AG04449 (cell line): ENCODE measurements around the gene SLC6A6.

Experiments used
- CTCF ChIA-PET: fragments of 350-600 bp; formaldehyde crosslinking; extraction: SDS; loops from one replicate; lab custom pipeline; 2021; ENCODE audit warnings: antibody characterized with exemption; lab: Yijun Ruan, JAX
- POLR2A ChIA-PET: fragments of 400-600, 350-600 bp; formaldehyde crosslinking; extraction: SDS; loops from one replicate; lab custom pipeline; 2020; ENCODE audit warnings: antibody characterized with exemption, inconsistent platforms; lab: Yijun Ruan, JAX
- DNase-seq: peaks from one replicate; pipeline ENCODE4 v3.0.0-alpha.2; 2010; ENCODE audit warnings: low read depth, low spot score
- H3K4me3 ChIP-seq: 2 replicates; pipeline ENCODE4 v1.5.1; 2011; ENCODE audit warnings: low read depth, mild to moderate bottlenecking, control low read depth, low read length
- TF ChIP-seq, protein P1 (sequence below): IDR thresholded peaks from one replicate; pipeline ENCODE4 v1.5.1; 2011; ENCODE audit warnings: mild to moderate bottlenecking, moderate library complexity, low read length, control low read depth, inconsistent platforms; ENCODE audit not compliant: insufficient read depth; ENCODE audit errors: missing control alignments

Gene SLC6A6

DNA sequence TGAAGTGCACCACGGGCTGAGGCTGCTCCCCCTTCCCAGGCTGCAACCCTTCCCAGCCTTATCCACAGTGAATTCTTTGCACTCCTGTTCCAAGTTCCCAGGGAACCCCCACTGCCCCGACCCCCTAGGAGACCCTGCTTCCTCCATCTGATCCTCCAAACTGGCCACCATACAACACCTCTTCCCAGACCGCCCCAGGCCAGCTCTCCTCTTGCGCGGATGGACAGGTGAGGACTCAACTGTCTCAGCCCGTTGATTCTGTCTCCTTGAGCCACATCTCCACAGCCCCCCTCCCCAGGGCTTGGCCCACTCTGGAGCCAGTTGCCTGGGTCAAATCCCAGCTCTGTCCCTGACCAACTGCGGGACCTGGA is 116.0 kb downstream of the SLC6A6 start:
- ChIA-PET POLR2A (no interaction called here), CTCF (interaction anchor here (2.0 to 13.0 kb wide), 2 partner anchors 8 to 29 kb away, joined by 9 to 167 read pairs; no protein-coding TSS in a partner anchor)
- H3K4me3 ChIP-seq: no peak overlapping the region
- TF ChIP-seq, protein P1, sequence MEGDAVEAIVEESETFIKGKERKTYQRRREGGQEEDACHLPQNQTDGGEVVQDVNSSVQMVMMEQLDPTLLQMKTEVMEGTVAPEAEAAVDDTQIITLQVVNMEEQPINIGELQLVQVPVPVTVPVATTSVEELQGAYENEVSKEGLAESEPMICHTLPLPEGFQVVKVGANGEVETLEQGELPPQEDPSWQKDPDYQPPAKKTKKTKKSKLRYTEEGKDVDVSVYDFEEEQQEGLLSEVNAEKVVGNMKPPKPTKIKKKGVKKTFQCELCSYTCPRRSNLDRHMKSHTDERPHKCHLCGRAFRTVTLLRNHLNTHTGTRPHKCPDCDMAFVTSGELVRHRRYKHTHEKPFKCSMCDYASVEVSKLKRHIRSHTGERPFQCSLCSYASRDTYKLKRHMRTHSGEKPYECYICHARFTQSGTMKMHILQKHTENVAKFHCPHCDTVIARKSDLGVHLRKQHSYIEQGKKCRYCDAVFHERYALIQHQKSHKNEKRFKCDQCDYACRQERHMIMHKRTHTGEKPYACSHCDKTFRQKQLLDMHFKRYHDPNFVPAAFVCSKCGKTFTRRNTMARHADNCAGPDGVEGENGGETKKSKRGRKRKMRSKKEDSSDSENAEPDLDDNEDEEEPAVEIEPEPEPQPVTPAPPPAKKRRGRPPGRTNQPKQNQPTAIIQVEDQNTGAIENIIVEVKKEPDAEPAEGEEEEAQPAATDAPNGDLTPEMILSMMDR: no peak
- no peak for DNase-seq

DNA sequence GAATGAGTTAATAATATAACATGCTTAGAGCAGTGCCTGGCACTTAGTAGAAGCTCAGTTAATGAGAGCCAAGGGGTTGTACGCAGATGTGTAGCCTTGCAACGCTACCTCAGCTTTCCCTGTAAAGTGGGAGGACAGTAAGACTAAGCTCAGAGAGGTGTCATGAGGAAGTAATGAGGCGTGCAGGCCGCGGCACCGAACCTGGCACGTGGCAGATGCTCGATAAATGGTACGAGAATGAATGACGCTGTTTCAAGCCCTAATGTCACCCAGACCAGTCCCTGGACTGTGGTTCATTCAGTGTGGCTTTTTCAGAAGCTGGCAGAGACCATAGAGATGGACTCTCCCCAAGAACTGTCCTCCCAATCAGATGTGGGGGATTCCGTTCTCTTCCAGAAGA is 116.5 kb downstream of the SLC6A6 start:
- CTCF ChIA-PET: interaction anchor here (2.0 to 13.0 kb wide), 2 partner anchors 8 to 28 kb away, joined by 9 to 167 read pairs; no protein-coding TSS in a partner anchor

DNA sequence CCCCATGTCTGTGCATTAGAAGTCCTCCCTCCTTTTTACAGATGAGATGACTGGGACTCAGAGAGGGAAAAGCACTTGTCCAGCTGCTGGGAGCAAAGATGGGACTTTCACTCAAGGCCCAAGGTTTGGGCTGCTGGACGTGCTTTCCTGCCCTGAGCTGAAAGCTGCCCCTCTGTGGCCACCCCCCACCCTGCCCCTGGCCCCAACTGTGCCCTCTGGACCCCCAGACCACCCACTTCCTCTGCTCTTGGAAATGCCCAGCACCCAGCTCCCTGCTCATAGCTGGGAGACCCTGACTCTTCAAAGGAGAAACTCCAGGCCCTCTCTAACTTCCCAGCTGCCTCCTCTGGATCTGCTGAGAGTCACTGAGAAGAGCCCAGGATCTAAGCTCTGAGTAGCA is 117.0 kb downstream of the SLC6A6 start:
- no peak for DNase-seq
- no peak overlapping the region for H3K4me3 ChIP-seq
- ChIA-PET POLR2A (no interaction called here), CTCF (interaction anchor here (2.0 to 13.0 kb wide), 2 partner anchors 9 to 28 kb away, joined by 9 to 167 read pairs; no protein-coding TSS in a partner anchor)
- TF ChIP-seq, protein P1: no peak

More for the DNA sequence above, 116.5 kb downstream of the SLC6A6 start:
- no peak for DNase-seq
- H3K4me3 ChIP-seq: no peak overlapping the region
- TF ChIP-seq, protein P1: no peak
- POLR2A ChIA-PET: no interaction called here

DNA sequence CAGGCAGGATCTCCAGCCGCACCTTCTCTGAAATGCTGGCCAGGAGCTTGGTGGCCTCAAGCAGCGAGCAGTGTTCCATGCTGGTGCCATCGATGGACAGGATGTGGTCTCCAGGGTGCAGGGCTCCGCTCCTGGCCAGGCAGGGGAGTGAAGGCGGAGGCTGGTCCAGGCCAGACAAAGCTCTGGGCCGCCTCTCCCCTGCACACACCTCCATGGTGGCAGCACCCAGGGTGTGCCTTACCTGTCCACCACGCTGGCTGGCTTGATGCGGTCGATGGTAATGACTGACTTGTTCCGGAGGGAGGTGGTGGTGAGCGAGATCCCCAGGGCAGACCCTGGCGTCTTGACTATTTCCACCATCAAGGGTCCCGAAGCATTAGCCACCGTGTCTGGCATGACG is 117.7 kb downstream of the SLC6A6 start:
- CTCF ChIA-PET: interaction anchor here (2.0 to 13.0 kb wide), 2 partner anchors 10 to 27 kb away, joined by 9 to 167 read pairs; no protein-coding TSS in a partner anchor
- POLR2A ChIA-PET: no interaction called here
- TF ChIP-seq, protein P1: no peak
- no peak for DNase-seq
- H3K4me3 ChIP-seq: no peak overlapping the region

DNA sequence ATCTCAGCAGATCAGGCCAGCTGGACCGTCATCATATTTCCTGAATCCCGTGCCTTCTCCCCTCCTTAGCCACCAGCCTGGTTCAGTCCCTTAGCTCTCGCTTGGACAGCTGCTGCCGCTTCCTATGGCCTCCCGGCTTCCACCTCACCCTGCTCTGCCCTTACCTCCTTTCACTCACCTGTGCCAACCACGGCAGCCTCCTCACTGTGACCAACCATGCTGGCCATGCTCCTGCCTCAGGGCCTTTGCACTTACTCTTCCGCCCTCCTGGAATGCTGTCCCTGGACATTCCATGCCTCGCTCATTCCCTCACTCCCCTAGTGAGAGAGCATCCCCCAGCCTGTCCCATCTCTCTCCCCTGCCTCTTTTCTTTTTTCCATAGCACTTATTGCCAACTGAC is 118.6 kb downstream of the SLC6A6 start:
- H3K4me3 ChIP-seq: no peak overlapping the region
- TF ChIP-seq, protein P1: no peak
- no peak for DNase-seq
- CTCF ChIA-PET: interaction anchor here (1.0 to 13.0 kb wide), 3 partner anchors 11 to 67 kb away, joined by 3 to 167 read pairs (median 3); no protein-coding TSS in a partner anchor
- POLR2A ChIA-PET: no interaction called here

DNA sequence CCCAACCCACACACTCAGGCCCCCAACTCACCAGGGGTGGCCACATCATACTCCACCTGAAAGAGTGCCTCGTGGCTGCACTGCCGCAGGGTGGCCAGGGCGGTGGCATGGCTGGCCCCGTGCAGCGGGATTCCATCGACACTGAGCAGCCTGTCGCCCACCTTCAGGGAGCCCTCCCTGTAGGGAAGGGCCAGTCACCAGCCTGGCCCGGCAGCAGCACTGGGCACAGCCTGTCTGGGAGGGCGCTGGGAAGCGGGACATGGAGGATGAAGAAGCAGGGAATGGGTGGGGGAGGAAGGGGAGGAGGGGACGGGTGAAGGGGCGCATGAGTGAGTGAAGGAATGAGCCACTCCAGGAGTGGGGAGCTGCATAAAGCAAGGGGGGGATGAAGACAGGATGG is 119.2 kb downstream of the SLC6A6 start:
- TF ChIP-seq, protein P1: no peak
- H3K4me3 ChIP-seq: no peak overlapping the region
- ChIA-PET CTCF (interaction anchor here (1.0 to 13.0 kb wide), 2 partner anchors 11 to 13 kb away, joined by 3 to 167 read pairs; no protein-coding TSS in a partner anchor), POLR2A (no interaction called here)
- no peak for DNase-seq
